ENCODE measurements around the gene UNC13B. TPM values are rescaled to one million over a fixed set of nuclear protein-coding genes. Genes with fewer than 3 reads are reported as not detected.

Gene UNC13B
- total RNA-seq, 1 experiment from 2014 or later, result 48.2 TPM

DNA sequence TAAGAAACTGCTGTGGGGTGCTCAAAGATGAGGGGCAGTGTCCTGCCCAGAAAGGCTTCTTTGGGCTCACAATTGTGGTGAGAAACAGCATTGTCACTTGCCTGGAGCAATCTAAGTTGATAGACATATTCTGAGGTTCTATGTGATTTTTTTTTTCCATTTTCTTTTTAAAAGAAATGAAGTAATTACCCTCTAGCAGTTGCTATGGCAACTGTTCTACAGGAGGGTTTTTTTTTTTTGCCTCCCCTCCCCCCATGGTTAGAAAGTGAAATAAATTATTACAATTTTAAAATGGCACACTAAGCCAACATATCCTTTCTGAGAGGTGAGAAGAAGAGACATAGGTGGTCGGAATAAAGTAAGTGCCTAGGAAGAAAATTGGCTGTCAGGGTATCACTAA lies 127.0 kb downstream of the UNC13B start:
- no peaks in the 10 kb centered on the region for H3K23me2 ChIP-seq (ENCODE audit: insufficient read length, low read depth, low read length, poor library complexity, severe bottlenecking)
- no peak overlapping the region for H4K8ac ChIP-seq (replicated peaks; ENCODE audit: insufficient read length, low read depth, low read length)
- H3K4me2 ChIP-seq (ENCODE audit: insufficient read depth, insufficient read length, low read length), result no peak overlapping the region
- Mint-ChIP-seq H3K36me3 (ENCODE audit: insufficient read depth in 1 of 3, low read depth in 3 of 3) (peaks cover 0 to 2% (median 0%) of the 10 kb centered on the region in 3 experiments; a peak in 2 of 7 replicates), H3K4me1 (peaks cover 0 to 5% of the 10 kb centered on the region in 2 experiments; a peak in 1 of 4 replicates), H3K27me3 (ENCODE audit: low read depth) (no peaks in the 10 kb centered on the region), H3K9me3 (no peaks in the 10 kb centered on the region), H3K27ac (no peak overlapping the region), H3K4me3 (no peak overlapping the region)
- no peak overlapping the region for H3K23ac ChIP-seq (ENCODE audit: insufficient read length, low read depth, low read length)
- no peak overlapping the region for H4K91ac ChIP-seq (ENCODE audit: insufficient read length, low read depth, low read length)
- H3K27ac ChIP-seq (ENCODE audit: insufficient read length, low read depth, low read length), result no peak overlapping the region
- H2AFZ ChIP-seq (ENCODE audit: low read length), result no peak overlapping the region
- no peak overlapping the region for H2BK20ac ChIP-seq (ENCODE audit: low read depth, low read length, poor library complexity, severe bottlenecking)
- no peak overlapping the region for H4K5ac ChIP-seq (ENCODE audit: insufficient read length, low read depth, low read length)
- H2BK120ac ChIP-seq (ENCODE audit: low read depth, low read length, poor library complexity, severe bottlenecking), result no peak overlapping the region
- no peak overlapping the region for H3T11ph ChIP-seq (ENCODE audit: low read length)
- H3K4me1 ChIP-seq (ENCODE audit: insufficient read depth, low read length), result no peaks in the 10 kb centered on the region
- TF ChIP-seq, protein P1, sequence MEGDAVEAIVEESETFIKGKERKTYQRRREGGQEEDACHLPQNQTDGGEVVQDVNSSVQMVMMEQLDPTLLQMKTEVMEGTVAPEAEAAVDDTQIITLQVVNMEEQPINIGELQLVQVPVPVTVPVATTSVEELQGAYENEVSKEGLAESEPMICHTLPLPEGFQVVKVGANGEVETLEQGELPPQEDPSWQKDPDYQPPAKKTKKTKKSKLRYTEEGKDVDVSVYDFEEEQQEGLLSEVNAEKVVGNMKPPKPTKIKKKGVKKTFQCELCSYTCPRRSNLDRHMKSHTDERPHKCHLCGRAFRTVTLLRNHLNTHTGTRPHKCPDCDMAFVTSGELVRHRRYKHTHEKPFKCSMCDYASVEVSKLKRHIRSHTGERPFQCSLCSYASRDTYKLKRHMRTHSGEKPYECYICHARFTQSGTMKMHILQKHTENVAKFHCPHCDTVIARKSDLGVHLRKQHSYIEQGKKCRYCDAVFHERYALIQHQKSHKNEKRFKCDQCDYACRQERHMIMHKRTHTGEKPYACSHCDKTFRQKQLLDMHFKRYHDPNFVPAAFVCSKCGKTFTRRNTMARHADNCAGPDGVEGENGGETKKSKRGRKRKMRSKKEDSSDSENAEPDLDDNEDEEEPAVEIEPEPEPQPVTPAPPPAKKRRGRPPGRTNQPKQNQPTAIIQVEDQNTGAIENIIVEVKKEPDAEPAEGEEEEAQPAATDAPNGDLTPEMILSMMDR (conservative IDR thresholded peaks at IDR 0.05), result no peak
- no CpG with 5 or more reads among the region's 1 CpG for WGBS (ENCODE audit: extremely low coverage, insufficient read length, low lambda C conversion rate)
- no peaks in the 10 kb centered on the region for H4K20me1 ChIP-seq (ENCODE audit: control insufficient read depth, insufficient read depth, insufficient read length)
- H3K79me1 ChIP-seq (ENCODE audit: insufficient read depth, low read depth, low read length, poor library complexity, severe bottlenecking), result no peaks in the 10 kb centered on the region
- no peak overlapping the region for H2AK5ac ChIP-seq (ENCODE audit: insufficient read length, low read length)
- no peak overlapping the region for H2BK15ac ChIP-seq (ENCODE audit: low read depth, low read length)
- H3K79me2 ChIP-seq (ENCODE audit: insufficient read depth, low read length), result no peaks in the 10 kb centered on the region
- no peak overlapping the region for H3K56ac ChIP-seq (ENCODE audit: insufficient read length, low read depth, low read length)
- H3K4ac ChIP-seq (ENCODE audit: low read depth, low read length), result no peak overlapping the region
- H2BK12ac ChIP-seq (ENCODE audit: insufficient read length, low read depth, low read length), result no peak overlapping the region
- no peak overlapping the region for H3K18ac ChIP-seq (ENCODE audit: insufficient read length, low read depth, low read length)
- DNase-seq, result no peak
- no peaks in the 10 kb centered on the region for H3K9me3 ChIP-seq (ENCODE audit: control insufficient read depth, low read depth, low read length)
- H2BK5ac ChIP-seq (ENCODE audit: insufficient read length, low read length), result no peak overlapping the region
- no peak overlapping the region for H3K14ac ChIP-seq (ENCODE audit: insufficient read depth, low read length)
- no peaks in the 10 kb centered on the region for H3K27me3 ChIP-seq (ENCODE audit: insufficient read depth, low read length)
- no peak overlapping the region for H3K9ac ChIP-seq (ENCODE audit: extremely low read depth, insufficient read length, low read length)
